Measurements from ENCODE around the gene ADH4.
"Not testable (repeated sequence)": the region's sequence is repeated elsewhere in the genome, so short reads cannot be mapped to it uniquely, and the experiment has no call there.

The ADH4 gene

DNA sequence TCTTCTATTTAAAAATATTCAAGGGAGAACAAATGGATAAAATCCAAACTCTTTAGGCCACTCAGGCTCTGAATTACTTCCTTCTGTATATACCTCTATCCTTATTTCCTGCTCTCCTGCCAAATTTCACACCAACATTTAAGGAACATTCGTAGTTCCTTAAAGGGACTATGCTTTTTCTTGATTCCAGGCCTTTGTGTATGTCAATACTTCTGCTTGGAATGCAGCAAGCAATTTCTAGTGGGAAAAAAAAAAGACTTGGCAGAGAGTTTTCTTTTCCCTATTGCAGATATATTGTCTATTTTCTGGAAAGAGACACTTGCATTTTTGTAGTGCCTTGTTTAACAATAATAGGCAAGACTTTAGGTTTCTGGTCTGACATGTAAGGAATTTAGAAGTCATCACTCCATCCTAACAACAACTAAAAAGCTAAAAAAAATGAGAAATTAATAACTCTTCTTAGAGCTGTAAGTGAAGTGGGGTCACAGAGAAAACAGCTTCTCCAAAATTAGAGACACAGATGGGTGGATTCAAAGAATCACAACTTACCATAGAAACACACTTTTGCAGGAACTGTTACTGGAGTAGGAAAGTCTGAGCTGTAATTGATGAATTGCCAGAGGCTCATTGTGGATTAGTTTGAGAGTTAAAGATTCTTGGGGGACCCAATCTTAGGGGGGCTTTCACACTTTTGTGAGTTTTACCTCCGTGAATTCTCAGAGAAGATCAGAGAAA lies 53.4 kb downstream of the ADH4 start:
- DNase-seq: no peak
- in situ Hi-C loops (cut with HindIII; ENCODE audit: low pct_ligation_motif_present, low pct_unique_long_range_greater_than_20kb, low sequenced_read_pairs): no loop called here

DNA sequence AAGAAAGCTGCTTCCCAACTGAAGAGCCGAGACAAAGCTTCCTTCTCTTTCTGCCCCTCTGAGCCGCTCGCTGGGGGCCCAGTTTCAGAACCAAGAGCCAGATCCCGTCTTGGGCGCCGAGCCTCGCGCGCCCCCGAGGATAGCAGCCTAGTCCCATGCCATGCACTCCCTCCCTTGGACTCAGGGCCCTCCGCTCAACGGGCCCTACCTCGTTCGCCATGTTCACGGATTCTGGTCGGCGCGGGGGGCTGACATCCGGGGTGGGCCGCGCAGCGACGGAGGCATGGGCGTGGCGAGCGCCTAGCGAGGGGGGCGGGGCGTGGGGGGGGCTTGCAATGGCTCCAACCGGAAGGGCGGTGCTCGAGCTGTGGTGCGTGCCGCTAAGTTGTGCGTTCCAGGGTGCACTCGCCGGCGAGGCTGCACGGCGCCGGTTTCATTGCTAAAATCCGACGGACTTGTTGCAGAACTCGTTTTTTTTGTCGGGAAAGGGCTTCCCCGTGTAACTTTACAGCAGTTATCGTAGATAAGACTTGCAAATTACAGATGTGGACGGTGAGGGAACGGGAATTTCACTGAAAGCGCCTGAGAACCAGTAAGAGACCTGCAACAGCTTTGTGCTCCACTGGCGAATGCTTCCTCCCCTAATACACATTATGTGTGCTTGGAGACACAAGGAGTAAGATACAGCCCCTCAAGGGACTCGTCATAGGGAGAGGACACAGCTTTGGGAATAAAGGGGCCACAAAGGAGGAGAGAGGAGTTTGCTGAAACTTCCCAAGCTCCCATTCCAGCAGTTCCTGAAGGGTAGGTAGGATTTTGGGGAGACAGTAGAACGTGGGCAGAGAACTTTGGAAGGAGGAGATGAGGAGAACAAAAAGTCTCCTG lies 55.4 kb downstream of the ADH4 start, which contains the start of gene ADH5:
TSS of gene ADH5 (minus strand) at position 308 of the 885 bp plus-strand sequence. CDS start at position 220, 88 bp downstream.
- peak; percentile 79 for DNase-seq
- in situ Hi-C loops (cut with HindIII; ENCODE audit: low pct_ligation_motif_present, low pct_unique_long_range_greater_than_20kb, low sequenced_read_pairs): no loop called here

DNA sequence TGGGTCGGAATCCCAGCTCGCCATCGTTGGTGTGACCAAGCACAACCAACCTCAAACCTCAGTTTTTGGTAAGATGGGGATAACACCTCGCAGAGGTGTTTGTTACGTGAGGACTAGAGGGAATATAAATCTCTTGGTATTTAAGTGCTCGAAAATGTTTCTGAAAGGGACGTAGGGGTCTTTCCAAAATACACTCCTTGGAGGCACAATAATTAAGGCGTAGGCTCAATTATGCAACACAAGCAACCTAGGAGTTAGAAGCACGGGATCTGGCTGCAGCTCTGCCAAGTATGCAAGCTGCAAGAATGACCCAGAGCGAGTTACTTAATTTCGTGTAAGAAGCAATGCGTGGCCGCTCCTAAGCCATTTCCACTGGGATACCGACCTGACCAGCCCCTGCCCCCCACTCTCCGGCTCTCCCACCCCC lies 56.1 kb downstream of the ADH4 start:
- DNase-seq: peak; percentile 56
- in situ Hi-C loops (cut with HindIII; ENCODE audit: low pct_ligation_motif_present, low pct_unique_long_range_greater_than_20kb, low sequenced_read_pairs): no loop called here

GRCh38 chr4:99084595-99084994 lies 59.5 kb downstream of the ADH4 start:
- no peak for DNase-seq
- in situ Hi-C loops (cut with HindIII; ENCODE audit: low pct_ligation_motif_present, low pct_unique_long_range_greater_than_20kb, low sequenced_read_pairs): no loop called here

GRCh38 chr4:99082192-99082591 lies 61.9 kb downstream of the ADH4 start:
- in situ Hi-C loops (cut with HindIII; ENCODE audit: low pct_ligation_motif_present, low pct_unique_long_range_greater_than_20kb, low sequenced_read_pairs): no loop called here
- DNase-seq: no peak

GRCh38 chr4:99080869-99081268 lies 63.2 kb downstream of the ADH4 start:
- in situ Hi-C loops (cut with HindIII; ENCODE audit: low pct_ligation_motif_present, low pct_unique_long_range_greater_than_20kb, low sequenced_read_pairs); DNase-seq: not testable (repeated sequence)

GRCh38 chr4:99079625-99080295 lies 64.3 kb downstream of the ADH4 start:
- in situ Hi-C loops (cut with HindIII; ENCODE audit: low pct_ligation_motif_present, low pct_unique_long_range_greater_than_20kb, low sequenced_read_pairs): no loop called here
- DNase-seq: no peak

DNA sequence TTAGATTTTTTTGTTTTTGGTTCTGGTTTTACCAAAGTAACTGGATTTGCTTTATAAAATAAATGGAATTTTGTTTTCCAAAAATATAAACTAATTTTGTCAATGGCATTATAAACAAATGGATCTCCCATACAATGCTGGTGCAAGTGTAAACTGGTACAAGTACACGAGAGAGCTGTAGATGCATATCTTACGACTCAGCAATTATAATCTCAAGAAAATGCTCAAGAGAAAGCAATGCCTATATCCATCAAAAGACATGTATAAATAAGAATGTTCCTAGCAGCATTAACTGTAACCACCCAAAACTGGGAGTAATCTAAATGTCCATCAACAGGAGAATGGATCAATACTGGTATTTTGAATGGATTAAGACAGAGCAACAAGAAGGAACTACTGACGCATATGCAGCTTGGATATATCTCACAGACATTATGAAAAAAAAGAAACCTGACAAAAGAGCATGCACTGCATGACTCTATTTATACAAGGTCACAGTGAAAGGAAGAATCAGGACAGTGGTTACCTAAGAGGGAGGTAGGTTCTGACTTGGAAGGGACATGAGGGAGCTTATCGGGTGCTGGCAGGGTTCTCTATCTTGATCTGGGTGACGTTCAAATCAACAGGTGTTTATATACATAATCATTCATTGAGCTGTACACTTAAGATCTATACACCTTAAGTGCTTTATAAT lies 65.0 kb downstream of the ADH4 start:
- in situ Hi-C loops (cut with HindIII; ENCODE audit: low pct_ligation_motif_present, low pct_unique_long_range_greater_than_20kb, low sequenced_read_pairs): no loop called here
- DNase-seq: no peak

DNA sequence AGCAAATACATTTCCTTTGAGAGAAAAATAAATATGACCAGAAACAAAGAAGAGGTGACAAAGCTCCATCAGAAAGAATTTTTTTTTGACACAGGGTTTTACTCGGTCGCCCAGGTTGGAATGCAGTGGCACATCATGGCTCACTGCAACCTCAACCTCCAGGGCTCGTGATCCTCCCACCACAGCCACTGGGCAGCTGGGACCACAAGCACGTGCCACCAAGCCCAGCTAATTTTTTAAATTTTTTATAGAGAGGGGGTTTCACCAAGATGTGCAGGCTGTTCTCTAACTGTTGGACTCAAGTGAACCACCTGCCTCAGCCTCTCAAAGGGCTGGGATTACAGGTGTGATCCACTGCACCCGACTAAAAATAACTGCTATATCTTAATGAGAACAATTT lies 65.8 kb downstream of the ADH4 start:
- DNase-seq: no peak
- in situ Hi-C loops (cut with HindIII; ENCODE audit: low pct_ligation_motif_present, low pct_unique_long_range_greater_than_20kb, low sequenced_read_pairs): no loop called here

- no peak for DNase-seq
- in situ Hi-C loops (cut with HindIII; ENCODE audit: low pct_ligation_motif_present, low pct_unique_long_range_greater_than_20kb, low sequenced_read_pairs): no loop called here
Observed at GRCh38 chr4:99077177-99077576, 66.9 kb downstream of the ADH4 start.

- no peak for DNase-seq
- in situ Hi-C loops (cut with HindIII; ENCODE audit: low pct_ligation_motif_present, low pct_unique_long_range_greater_than_20kb, low sequenced_read_pairs): no loop called here
Observed at GRCh38 chr4:99076292-99076976, 67.7 kb downstream of the ADH4 start.

- DNase-seq: no peak
- in situ Hi-C loops (cut with HindIII; ENCODE audit: low pct_ligation_motif_present, low pct_unique_long_range_greater_than_20kb, low sequenced_read_pairs): no loop called here
Observed at GRCh38 chr4:99074816-99075215, 69.3 kb downstream of the ADH4 start.

All from ACHN (cell line).